Tibial nerve (tissue), 4 donors: ENCODE measurements around the gene PRKG1.

Experiments used
- EP300 ChIP-seq, 2 donors: sonication (generic); formaldehyde crosslinking; IDR thresholded peaks; one replicate each; pipeline ENCODE4 v1.6.1; 2017; ENCODE audit warnings: antibody characterized with exemption in 2 of 2, mild to moderate bottlenecking in 1 of 2
- POLR2A ChIP-seq, 2 donors: fragments of 450-650 bp; IDR thresholded peaks; one replicate each; pipeline ENCODE4 v1.6.1; 2017; ENCODE audit warnings: antibody characterized with exemption in 2 of 2, mild to moderate bottlenecking in 2 of 2, moderate library complexity in 2 of 2
- TF ChIP-seq, protein P1 (sequence below), 5 experiments: fragments of 200-600 bp in 3 of 5; fragments of 450-650 bp in 2 of 5; sonication (generic) in 3 of 5; IDR thresholded peaks; one replicate each; pipeline ENCODE4 v1.5.1; 2016 to 2019; ENCODE audit warnings: antibody characterized with exemption in 5 of 5, mild to moderate bottlenecking in 3 of 5, moderate library complexity in 2 of 5

- TF ChIP-seq, protein P1, sequence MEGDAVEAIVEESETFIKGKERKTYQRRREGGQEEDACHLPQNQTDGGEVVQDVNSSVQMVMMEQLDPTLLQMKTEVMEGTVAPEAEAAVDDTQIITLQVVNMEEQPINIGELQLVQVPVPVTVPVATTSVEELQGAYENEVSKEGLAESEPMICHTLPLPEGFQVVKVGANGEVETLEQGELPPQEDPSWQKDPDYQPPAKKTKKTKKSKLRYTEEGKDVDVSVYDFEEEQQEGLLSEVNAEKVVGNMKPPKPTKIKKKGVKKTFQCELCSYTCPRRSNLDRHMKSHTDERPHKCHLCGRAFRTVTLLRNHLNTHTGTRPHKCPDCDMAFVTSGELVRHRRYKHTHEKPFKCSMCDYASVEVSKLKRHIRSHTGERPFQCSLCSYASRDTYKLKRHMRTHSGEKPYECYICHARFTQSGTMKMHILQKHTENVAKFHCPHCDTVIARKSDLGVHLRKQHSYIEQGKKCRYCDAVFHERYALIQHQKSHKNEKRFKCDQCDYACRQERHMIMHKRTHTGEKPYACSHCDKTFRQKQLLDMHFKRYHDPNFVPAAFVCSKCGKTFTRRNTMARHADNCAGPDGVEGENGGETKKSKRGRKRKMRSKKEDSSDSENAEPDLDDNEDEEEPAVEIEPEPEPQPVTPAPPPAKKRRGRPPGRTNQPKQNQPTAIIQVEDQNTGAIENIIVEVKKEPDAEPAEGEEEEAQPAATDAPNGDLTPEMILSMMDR (IDR thresholded peaks at IDR 0.05) = no peak
- TF ChIP-seq POLR2A (IDR thresholded peaks at IDR 0.05) (no peak), EP300 (IDR thresholded peaks at IDR 0.05) (no peak)
Measured at GRCh38 chr10:51375790-51376189, 301.5 kb downstream of the PRKG1 start.
